NK-92 treated with Interleukin-12 subunit alpha and Interleukin-12 subunit beta, amount 100 ng/mL, for 24 hours (cell line): Measurements from ENCODE around the gene AHSP.
"Not testable (repeated sequence)": the region's sequence is repeated elsewhere in the genome, so short reads cannot be mapped to it uniquely, and the experiment has no call there.

Source experiments
- DNase-seq: peaks from one replicate; lab custom pipeline; 2025; lab: John Stamatoyannopoulos, UW

Gene AHSP

GRCh38 chr16:31501226-31501965 lies 26.3 kb upstream of the AHSP start:
- DNase-seq, result no peak

DNA sequence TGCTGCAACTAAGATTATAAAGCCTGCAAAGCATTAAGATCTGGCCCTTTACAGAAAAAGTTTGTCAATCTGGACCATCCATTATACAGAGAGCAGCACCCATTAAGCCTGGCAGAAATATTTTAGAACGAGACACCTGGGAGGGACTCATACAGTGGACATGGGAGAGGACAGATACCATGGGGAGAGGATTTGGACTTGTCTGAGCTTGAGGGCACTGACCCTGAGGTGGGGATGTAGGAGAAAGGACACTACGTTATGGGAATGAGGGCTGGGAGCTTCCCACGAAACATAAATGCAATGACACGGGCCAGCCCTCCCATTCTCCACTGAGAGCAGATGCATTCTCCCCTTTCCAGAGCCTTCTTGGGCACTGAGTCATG lies 25.7 kb upstream of the AHSP start:
- DNase-seq, result no peak

- DNase-seq, result no peak
Observed at GRCh38 chr16:31502981-31503380, 24.7 kb upstream of the AHSP start.

DNA sequence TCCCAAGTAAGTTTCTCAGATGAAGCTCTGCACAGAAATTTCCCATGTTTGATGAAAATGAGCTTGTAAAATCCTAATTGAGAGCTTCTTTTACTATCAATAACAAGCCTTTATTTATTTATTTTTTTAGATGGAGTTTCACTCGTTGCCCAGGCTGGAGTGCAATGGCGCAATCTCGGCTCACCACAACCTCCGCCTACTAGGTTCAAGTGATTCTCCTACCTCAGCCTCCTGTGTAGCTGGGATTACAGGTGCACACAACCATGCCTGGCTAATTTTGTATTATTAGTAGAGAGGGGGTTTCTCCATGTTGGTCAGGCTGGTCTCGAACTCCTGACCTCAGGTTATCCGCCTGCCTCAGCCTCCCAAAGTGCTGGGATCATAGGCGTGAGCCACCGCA lies 24.1 kb upstream of the AHSP start:
- DNase-seq, result not testable (repeated sequence)

- no peak for DNase-seq
Observed at GRCh38 chr16:31504159-31504558, 23.5 kb upstream of the AHSP start.

DNA sequence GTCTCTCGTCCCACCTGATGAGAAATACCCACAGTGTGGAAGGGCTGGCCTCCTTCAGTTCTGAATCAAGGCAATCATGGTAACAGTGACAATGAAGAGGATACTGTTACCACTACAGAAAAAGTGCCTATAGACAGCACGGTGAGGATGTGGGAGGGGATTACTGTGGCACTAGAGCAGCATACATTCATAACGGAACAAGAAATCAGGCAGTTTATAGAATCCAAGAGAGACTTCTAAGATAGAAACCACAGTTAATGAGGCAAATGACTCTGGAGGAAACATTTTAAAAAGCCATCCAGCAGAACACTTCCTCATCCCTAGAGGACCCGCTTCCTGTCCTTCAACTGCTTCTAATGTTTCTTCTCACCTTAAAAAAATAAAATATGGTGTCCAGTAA lies 22.2 kb upstream of the AHSP start:
- DNase-seq, result no peak

DNA sequence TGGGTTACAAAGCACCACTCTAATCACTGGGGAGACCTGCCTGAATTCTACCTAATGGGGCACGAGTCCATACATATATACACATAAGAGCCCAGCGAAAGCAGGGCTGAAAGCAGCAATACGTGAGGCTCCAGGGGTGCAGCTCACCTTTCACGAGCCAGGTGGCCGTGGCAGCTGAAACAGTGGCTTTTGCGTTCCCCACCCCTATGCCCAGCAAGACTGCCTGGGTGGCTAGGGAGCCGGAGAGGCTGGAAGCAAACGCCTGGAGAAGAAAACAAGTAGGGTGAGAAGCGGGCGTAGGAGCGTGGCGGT lies 20.1 kb upstream of the AHSP start:
- no peak for DNase-seq

- peak; percentile 79 for DNase-seq
Observed at GRCh38 chr16:31507929-31508705, 19.6 kb upstream of the AHSP start, which contains the start of gene RUSF1. Gene RUSF1, minus strand, starts transcription at chr16:31508391. Its CDS starts 18 bp downstream, at chr16:31508373.

- no peak for DNase-seq
Observed at GRCh38 chr16:31508706-31509195, 18.9 kb upstream of the AHSP start.

GRCh38 chr16:31513126-31513525 lies 14.6 kb upstream of the AHSP start:
- DNase-seq, result no peak

DNA sequence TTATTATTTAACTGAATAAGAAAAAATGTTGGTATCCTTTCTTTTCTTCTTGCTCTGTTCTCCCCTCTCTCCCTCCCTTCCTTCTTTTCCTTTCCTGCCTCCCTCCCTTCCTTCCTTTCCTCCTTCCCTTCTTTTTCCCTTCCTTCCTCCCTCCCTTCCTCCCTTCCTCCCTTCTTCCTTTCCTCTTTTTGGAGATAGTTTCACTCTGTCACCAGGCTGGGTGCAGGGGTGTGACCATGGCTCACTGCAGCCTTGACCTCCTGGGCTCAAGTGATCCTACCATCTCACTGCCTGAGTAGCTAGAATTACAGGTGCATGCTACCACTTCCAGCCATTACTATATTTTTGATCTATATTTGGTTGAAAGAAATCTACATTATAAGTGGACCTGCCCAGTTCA lies 13.8 kb upstream of the AHSP start:
- DNase-seq, result no peak

GRCh38 chr16:31517800-31518402 lies 9.8 kb upstream of the AHSP start:
- no peak for DNase-seq

DNA sequence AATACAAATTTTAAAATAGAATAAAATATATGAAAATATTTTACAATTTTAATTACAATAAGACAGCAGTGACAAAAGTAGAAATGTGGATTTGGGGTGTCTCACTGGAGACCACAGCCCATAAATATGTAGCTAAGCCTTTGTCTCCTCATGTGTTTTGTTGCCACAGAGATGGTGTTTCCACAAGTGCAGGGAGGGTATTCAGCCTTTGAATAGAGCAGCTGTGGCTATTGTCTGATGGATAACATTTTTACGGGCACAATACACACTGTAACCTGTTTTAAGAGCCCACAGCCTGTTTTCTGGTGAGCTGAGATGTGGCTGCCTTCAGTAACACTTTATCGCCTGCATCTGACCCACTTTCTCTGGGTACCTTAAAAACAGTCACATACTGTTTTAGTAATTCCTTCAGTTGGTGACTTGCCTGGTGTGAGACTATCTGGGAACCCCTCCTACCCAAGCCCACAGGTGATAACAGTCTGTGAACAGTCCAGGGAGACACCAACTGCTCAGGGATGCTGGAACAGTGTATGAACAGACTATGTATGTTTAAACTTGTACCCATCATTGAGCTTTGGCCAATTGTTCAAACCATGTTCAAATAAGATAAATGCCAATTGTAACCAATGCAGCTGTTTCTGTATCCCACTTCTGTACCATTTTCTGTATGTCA lies 7.8 kb upstream of the AHSP start:
- no peak for DNase-seq

DNA sequence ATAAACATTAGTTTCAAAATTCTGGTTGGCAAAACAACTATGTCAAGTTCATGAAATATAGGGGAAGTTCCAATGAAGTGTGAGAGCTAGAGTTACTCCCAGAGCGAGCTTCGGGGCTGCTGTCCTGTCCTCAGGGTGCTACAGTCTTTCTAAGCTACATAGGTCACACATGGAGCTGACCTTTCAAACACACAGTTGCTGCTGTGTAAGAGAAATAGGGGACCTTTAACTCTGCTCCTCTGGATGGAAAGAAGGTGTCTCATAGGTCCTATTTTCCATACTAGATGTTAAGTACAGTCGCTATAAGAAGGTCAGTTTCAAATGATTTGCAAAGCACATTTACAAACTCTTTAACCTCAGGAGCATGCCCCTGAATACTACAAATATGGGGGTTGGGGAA lies 6.3 kb upstream of the AHSP start:
- no peak for DNase-seq

DNA sequence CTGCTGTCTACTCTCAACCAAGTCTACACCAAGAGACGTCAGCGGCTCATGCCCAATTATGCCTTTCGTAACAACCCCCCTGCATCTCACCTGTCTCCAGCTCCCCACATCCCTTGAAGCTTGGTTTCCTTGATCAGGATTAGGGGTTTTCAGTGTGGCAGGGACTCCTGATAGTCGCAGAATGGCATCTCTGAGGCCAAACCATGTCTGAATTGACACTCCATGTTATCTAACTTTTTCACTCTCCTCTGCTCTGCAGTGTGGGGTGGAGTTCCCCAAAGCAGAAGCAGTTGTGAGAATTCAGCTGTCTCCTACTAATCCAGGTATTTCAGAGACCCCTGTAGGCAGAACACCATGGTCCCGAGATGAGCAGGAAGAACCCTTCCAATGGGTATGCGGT lies 5.6 kb upstream of the AHSP start:
- no peak for DNase-seq

DNA sequence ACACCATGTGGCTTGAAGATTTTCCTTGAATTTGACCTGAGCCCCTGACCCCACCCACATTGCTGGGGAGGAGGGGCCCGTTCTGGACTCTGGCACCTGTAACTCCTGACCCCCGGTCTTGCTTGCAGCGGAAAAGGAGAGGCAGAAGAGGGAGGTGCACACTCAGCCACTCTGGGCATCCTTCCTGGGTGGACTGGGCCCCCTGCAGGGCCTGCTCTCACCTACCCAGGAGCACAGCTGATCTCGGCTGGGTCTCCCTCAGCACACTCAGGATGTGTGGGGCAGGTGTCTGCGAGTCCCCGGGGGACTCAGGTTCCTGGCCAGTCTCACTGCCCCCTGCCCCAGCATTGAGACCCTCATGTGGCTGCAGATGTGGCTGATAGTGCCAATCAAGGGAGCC lies 3.9 kb upstream of the AHSP start:
- DNase-seq, result not testable (repeated sequence)

DNA sequence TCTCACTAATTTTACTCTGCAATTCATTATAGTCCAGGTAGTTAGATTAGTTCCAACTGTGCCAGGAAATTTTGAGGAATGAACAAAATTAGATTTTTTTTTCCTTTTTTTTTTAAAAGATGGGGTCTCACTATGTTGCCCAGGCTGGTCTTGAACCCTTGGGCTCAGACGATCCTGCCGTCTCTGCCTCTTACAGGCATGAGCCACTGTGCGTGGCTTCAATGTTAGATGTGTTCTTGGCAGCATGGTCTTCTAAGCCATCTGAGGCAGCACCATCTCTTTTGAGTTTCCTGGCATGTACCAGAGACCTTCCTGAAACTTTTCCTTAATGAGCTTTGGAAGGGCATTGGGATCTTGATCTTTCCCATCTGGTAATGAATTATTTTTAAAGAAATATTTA lies 2.6 kb upstream of the AHSP start:
- DNase-seq, result no peak

DNA sequence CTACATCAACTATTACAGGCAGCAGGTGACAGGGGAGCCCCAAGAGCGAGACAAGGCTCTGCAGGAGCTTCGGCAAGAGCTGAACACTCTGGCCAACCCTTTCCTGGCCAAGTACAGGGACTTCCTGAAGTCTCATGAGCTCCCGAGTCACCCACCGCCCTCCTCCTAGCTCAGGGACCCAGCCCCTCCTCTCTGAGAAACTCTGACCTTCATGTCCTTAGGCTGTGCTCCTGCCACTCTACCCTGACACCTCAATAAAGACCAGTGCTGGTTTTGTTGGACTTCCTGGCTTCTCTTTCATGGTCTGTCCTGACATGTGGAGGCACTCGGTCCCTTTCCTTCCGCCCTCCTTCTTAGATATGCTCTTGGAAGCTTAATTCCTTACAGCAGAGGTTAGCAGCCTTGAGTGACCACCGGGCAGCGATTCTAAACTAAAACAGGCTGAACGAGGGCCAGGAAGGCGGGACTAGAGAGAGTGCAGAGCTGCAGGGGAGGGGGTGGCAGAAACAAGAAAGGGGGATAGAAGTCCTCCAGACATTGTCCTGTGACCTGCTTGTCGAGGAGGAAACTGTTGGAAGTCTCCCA lies 915 bp downstream of the AHSP start:
- DNase-seq, result no peak

GRCh38 chr16:31529108-31529936 lies 1.6 kb downstream of the AHSP start:
- DNase-seq, result no peak

DNA sequence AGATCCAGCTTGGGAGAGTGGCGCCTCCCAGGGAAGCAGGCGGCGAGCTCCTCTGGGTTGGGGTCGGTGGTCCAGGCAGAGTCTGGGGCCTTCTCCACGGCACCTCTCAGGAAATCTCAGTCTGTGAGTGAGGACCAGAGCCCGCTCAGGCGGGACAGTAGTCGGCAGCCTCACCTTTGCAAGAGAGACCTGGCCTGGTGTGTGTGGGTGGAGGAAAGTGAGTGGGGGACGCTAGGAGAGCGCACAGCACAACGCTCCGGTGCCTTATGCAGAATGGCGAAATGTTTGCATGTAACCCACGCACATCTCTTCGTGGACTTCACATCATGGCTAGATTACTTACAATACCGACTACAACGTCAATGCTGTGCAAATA lies 2.2 kb downstream of the AHSP start:
- DNase-seq, result no peak

- no peak for DNase-seq
Observed at GRCh38 chr16:31530405-31530804, 2.7 kb downstream of the AHSP start.
